Stimulated activated CD4-positive, alpha-beta T cell treated with anti-CD3 and anti-CD28 coated beads, Interleukin-2, amount 100 ng/mL, for 24 hours (primary cell): ENCODE data around the gene CDO1.

Source experiments
- DNase-seq, 2 donors: peaks; one replicate each; pipeline ENCODE4 v3.0.0-alpha.2; 2020

Gene CDO1

DNA sequence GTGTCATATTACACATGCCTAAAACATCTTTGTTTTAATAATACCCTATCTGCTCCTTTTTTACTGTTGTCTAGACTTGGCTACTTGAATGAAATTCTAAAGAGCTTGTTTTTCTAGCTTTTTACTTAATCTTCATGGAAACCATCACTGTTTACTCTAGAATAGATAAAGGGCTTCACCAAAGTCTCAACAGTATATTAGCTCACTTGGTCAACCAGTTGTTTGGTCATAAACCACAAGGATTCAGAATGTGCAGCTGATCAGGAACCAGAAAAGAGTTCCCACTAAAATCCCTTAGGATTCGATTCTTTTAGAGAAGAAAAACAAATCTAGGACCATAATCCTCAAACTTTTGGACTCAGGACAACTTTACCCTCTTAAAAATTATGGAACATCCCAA, 38.0 kb downstream of the CDO1 start:
- DNase-seq, result no peak

DNA sequence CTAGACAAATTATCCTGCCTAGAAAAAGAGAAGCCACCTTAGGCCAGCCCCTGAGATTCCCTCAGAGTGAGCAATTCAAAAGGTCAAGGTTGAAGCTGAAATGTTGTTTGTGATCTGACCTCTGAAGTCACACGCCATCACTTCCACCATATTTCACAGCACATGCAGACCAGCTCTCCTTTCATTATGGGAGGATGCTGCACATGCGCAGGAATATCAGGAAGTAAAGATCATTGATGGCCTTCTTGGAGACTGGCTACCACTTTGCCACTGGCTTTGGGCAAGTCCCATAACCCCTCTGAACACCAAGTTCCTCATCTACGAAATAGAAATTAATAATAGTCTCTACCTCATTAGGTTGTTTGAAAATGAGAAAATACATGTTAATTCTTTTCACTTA, 39.5 kb downstream of the CDO1 start:
- DNase-seq, result no peak

GRCh38 chr5:115775999-115776398, 40.5 kb downstream of the CDO1 start:
- no peak for DNase-seq

GRCh38 chr5:115774684-115775083, 41.8 kb downstream of the CDO1 start:
- DNase-seq, result no peak

DNA sequence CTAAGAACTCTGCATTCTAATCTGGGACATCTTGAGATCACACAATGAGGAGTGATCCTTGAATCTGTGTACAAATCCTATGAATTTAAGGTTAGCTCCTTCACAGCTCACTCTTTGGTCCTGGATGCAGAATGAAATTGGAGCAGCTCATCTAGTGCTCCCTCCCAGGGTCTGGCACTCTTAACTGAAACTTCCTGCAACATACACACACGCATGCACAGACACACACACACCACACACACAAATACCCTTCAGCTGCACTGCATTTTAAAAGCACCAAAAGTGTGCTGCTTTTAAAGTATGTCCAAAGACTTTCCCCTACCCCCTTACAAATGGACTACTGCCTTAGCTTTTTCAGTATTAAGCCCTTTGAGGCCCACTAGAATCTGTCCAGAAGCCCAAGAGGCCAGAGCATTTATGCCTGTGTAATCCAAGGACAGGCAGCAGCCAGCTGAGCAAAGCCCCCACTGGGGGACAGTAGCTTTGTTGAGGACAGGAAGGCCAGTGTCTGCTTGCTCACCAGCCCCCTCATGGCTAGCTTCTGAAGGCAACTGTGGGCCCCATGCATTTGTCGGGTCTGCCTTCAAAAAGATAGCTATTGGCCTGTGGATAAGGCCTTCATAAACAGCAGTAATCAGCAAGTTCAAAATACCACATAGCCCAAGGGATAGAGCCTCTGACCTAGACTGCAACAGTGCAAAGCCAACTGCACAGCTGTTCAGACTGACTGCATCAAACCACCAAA, 43.6 kb downstream of the CDO1 start:
- DNase-seq, result no peak

DNA sequence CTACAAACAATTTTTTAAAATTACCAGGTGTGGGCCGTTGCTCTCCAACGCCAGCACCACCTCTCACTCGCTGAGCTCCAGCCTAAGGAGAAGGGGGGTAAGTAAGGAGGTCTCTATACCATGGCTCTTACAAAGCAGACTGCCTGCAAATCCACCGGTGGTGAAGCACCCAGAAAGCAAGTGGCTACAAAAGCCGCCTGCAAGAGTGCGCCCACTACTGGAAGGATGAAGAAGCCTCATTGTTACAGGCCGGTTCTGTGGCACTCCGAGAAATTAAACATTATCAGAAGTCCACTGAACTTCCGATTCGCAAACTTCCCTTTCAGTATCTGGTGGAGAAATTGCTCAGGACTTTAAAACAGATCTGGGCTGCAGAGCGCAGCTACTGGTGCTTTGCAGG, 46.0 kb downstream of the CDO1 start:
- DNase-seq, result peak in 1 of 2 donors; percentile 20

GRCh38 chr5:115767424-115767823, 49.0 kb downstream of the CDO1 start:
- no peak for DNase-seq

DNA sequence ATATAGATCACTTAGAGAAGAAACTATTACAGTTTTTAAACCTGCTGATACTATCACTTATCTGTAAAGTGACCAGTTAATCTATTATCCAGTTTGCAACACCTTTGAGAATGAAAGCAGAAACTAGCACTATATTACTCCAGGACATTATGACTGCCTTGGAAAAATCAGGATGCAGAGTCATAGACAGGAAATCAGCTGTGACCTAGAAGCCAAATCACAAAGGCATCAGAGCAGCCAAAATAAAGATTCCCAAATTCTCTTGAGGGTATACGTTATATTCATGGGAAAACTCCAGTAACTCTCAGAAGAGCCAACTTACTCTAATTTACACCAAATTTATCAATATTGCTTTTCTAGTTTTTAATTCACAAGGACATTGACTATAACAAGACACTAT, 49.9 kb downstream of the CDO1 start:
- no peak for DNase-seq

GRCh38 chr5:115758356-115758755, 58.1 kb downstream of the CDO1 start:
- DNase-seq, result no peak

DNA sequence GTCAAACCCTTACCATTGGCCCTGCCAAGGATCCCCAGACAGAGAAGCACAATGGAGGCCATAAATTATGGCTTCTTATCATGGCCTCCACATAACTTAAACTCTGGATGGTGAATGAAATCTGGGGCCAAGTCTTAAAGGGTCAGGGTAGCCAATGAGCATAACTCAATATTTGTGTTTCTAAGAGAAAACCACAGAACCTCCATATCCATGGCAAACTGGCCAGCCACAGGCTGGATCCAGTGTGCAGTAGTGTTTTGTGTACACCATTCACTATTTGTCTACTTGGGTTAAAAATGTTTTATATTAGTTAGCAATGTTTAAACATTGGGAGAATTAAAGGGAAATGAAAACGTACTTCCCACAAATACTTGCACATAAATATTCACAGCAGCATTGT, 60.8 kb downstream of the CDO1 start:
- no peak for DNase-seq
